T-helper 22 cell (primary cell): ENCODE measurements around the gene STK24.

ENCODE experiments used
- DNase-seq: peaks from one replicate; pipeline ENCODE4 v3.0.0-alpha.2; 2020; ENCODE audit warnings: low read depth

Gene STK24

DNA sequence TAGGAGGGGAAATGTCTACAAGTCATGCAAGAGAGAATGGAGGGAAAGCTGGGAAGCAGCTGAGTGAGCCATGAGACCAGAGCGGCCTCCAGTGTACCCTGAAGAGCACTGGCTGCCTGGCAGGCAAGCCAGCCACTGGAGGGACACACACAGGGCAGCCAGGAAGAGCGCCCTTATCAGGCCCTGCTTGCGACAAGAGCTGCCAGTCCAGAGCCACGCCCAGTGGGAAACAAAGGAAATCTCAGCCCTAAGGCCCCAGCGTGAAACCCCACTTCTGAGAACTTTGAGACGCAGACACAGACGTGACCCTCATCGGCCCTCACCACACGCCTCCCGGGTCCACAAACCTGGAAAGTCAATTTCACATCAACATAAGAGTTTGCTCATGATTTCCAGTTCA lies 105.0 kb downstream of the STK24 start:
- DNase-seq = no peak

- no peak for DNase-seq
Observed at GRCh38 chr13:98470920-98471319, 106.0 kb downstream of the STK24 start.

- no peak for DNase-seq
Observed at GRCh38 chr13:98468929-98469328, 108.0 kb downstream of the STK24 start.

GRCh38 chr13:98468361-98468760 lies 108.5 kb downstream of the STK24 start:
- no peak for DNase-seq

- no peak for DNase-seq
Observed at GRCh38 chr13:98467263-98467985, 109.5 kb downstream of the STK24 start.

- no peak for DNase-seq
Observed at GRCh38 chr13:98466634-98467236, 110.2 kb downstream of the STK24 start.

- DNase-seq = no peak
Observed at GRCh38 chr13:98462946-98463345, 114.0 kb downstream of the STK24 start.

GRCh38 chr13:98462241-98462882 lies 114.5 kb downstream of the STK24 start:
- no peak for DNase-seq

GRCh38 chr13:98461486-98462240 lies 115.2 kb downstream of the STK24 start:
- no peak for DNase-seq

DNA sequence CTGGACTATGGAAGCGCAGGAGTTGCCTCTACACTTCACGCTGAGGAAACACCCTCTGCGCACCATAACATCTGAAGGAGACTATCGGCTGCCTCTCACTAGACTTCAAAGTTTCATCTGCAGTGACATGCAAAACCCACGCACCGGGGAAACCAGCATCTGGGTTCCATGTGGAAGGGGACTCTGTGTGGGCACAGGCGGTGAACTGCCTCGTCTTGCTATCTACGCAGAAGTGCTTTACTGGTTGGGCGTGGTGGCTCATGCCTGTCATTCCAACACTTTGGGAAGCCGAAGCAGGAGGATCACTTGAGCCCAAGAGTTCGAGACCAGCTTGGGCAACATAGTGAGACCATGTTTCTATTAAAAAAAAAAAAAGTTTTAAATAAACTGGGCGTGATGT lies 116.4 kb downstream of the STK24 start:
- DNase-seq = no peak

DNA sequence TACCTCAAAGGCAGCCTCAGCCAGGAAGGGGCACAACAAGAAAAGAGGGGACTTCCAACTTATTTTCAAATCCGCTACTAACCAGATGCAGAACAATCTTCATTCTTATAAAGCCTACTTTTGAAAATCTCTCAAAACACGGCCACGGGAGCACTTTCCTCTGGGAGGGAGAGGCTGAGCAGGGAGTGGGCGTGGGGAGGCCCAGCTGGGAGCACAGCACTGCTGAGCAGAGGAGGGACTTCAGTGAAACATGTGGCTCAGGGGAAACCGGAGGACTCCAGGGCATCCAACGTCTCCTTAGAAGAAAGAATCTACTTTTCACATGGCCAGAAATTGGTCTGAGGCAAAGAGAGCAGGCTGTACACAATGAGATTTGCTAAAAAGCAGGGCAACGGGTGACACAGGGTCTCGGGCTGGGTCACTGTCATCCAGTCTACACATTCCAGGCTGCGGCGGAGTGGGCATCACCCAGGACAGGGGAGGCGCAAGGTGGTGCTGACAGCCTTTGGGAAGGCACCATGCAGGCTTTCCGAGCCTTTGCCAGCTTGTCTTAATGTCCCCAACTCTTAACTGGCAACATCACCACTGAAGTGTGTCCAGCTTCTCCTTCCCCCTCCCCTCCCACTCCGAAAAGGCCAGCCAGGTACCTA lies 117.1 kb downstream of the STK24 start:
- DNase-seq = no peak

- no peak for DNase-seq
Observed at GRCh38 chr13:98459171-98459681, 117.7 kb downstream of the STK24 start.

GRCh38 chr13:98458431-98458830 lies 118.5 kb downstream of the STK24 start:
- DNase-seq = no peak

DNA sequence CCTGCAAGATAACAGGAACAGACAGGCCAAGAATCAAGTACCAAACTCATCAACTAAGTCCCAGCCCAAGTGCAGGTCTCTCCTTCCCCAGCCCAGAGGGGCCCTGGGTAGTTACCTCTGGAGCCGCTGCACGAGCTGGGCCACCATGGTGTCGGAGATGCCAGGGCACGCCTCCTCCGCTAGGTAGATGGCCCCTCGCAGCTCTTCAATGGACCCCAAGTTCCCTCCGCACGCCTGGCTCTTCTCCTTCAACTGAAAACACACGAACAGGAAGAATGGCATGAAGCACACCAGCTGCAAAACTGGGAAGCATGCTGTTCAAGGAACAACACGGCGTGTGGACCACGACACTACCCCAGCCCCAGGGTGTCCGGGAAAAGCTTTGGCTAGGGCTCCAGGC lies 119.9 kb downstream of the STK24 start:
- DNase-seq = no peak

DNA sequence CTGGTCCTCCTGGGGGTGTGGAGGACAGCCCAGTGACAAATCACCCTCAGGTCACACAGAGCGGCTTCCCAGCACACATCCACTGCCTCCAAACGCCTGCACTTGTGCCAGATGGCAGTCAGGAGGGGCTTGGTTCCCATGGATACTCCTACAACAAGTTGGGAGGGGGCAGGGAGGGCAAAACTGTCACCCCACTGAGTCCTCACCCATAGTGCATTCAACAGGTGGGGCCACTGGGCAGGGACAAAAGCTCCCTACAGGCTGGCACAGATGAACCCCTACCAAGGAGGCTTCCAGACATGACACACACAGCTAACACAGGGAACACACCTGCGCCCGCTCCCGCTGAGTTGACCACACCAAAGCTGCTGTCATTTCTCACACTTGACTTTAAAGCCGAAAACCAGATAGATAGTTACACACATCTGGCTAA lies 120.5 kb downstream of the STK24 start:
- no peak for DNase-seq

GRCh38 chr13:98454389-98454881 lies 122.5 kb downstream of the STK24 start:
- no peak for DNase-seq

- no peak for DNase-seq
Observed at GRCh38 chr13:98452851-98453843, 123.8 kb downstream of the STK24 start.

- no peak for DNase-seq
Observed at GRCh38 chr13:98451676-98452470, 125.0 kb downstream of the STK24 start.

DNA sequence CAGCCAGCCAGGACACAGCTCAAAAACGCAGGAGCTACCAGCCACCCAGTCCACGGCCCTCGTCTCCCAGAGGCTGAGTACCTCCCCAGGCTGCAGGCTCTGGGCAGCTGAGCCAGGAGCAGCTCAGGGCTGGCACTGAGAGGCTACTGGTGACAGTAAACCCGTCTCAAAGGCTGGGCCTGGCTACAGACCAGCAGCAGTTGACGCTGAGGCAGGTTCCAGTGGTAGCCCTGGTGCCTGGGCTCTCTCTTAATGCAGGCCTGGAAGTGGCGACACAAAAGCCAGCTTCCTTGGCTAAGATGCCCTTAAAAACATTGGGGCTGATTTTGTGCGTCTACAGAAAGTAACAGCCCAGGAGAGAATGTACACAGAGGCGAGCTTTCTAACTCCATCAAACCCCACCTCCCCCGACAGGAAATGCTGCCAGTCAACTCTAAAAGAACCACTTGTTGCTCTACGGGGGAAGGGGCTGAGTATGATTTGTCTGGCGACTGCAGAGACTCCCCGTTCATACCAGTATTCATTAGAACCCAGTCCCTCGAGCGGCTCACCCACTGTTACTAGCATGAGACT lies 126.3 kb downstream of the STK24 start:
- no peak for DNase-seq
